Activated T-cell treated with anti-CD3 and anti-CD28 coated beads, Interleukin-2, amount 50 U/mL, for 48 hours (primary cell): ENCODE data around the gene NPB.

Experiments
- DNase-seq, 2 experiments: peaks; one replicate each; pipeline ENCODE4 v3.0.0-alpha.2; 2020

Gene NPB

DNA sequence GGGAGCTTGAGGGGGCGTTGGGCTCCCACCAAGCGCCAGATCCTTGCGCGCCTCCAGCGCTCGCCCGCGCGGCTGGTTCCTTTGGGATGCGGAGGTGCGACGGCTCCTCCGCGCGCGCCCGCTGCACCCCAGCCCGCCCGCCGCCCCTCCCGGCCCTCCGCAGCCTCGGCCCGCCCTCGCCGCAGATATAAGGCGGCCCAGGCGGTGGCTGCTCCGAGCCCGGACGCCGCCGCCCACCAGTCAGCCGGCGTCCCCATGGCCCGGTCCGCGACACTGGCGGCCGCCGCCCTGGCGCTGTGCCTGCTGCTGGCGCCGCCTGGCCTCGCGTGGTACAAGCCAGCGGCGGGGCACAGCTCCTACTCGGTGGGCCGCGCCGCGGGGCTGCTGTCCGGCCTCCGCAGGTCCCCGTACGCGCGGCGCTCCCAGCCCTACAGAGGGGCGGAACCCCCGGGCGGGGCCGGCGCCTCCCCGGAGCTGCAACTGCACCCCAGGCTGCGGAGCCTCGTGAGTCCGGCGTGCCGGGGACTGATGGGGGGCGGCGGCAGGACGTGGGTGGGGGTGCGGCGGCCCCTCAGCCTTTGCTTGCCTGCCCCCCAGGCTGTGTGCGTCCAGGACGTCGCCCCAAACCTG lies at the start of gene NPB:
NPB (plus strand) TSS at position 216 of the 630 bp plus-strand sequence; CDS start at position 256, 40 bp downstream.
- peak in 1 of 2 experiments; percentile 34 for DNase-seq

- DNase-seq, result no peak
Measured at GRCh38 chr17:81854974-81855774, 46.9 kb upstream of the NPB start.

- DNase-seq, result no peak
Measured at GRCh38 chr17:81858170-81858966, 43.7 kb upstream of the NPB start.

DNA sequence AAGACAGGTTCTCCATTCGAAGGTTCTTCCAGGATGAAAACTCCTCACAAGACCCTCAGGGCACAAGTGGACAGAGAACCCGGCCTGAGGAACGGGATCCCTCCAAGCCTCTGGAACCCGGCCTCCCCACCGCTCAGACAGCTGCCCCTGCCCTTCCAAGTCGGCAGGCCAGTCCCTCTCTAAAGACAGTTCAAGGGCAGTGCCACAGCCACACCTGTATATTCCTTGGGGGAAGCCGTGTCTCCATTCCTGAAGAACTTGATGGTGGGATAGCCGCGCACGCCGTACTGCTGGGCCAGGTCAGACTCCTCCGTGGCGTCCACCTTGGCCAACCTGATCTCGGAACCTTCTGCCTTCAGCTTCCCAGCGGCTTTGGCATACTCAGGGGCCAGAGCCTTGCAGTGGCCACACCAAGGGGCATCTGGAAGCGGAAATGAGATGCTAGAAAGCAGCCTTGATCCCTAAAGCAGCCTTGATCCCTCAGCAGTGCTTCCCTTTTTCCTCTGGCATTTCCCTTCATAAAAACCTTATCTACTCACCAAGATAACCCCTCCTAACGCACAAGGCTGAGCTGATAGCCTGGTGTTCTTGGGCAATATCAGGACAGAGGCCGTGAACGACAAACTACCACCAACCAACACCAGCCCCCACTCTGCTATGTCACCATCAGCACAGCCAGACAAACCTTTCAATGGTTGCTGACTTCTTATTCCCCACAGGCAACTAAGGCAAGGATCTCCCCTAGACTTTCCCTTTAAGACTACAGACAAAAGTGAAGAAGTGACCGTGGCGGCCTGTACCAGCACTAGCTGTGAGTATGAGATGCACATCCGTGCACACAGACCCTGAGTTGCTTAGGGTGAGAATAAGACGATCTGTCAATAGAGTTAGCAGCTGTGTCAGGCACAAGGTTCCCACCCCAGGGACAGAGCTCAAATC lies 42.8 kb upstream of the NPB start:
- no peak for DNase-seq

- DNase-seq, result peak; percentile 34 to 43
Measured at GRCh38 chr17:81859906-81860755, 41.9 kb upstream of the NPB start, which contains the start of gene P4HB. P4HB (minus strand) TSS chr17:81860535; CDS start chr17:81860471, 64 bp downstream.

DNA sequence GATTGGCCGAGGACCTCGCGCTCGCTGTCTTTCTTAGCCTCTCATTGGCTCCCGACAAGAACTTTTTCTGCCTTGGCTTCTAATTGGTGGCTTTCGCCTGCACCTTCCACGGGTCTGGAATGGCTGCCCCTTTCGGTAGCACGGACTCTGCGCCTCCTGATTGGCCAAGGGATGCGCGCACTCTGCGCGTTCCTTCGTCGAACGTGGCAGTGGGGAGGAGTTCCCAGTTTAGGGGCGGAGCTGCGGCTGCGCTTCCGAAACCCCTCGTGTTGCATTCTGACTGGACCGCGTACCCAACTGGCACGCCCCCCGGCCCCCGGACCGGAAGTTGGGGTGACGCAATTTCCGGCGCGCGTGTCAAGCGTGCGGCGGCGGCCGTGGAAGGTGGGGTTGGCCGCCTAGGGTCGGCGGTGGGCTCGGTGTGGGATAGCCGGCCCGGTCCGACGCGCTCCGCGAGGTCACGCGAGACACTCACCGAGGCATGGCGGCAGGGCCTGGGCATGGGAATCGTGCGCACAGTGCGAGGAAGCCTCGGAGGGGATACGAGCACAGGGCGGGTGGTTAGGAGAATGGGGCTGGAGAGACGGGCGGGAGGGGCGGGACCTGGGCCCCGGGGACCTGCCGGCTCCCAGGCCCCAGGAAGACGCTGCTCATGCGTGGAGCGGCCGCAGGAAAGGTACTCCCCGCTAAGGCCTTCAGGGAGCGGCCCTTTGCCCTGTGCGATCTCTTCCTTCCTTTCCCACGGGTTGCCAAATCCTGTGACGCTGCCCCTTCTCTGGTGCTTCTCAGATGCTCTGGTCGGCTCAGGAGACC lies 41.1 kb upstream of the NPB start:
- DNase-seq, result peak; percentile 100

GRCh38 chr17:81863123-81863675 lies 38.8 kb upstream of the NPB start:
- DNase-seq, result no peak

DNA sequence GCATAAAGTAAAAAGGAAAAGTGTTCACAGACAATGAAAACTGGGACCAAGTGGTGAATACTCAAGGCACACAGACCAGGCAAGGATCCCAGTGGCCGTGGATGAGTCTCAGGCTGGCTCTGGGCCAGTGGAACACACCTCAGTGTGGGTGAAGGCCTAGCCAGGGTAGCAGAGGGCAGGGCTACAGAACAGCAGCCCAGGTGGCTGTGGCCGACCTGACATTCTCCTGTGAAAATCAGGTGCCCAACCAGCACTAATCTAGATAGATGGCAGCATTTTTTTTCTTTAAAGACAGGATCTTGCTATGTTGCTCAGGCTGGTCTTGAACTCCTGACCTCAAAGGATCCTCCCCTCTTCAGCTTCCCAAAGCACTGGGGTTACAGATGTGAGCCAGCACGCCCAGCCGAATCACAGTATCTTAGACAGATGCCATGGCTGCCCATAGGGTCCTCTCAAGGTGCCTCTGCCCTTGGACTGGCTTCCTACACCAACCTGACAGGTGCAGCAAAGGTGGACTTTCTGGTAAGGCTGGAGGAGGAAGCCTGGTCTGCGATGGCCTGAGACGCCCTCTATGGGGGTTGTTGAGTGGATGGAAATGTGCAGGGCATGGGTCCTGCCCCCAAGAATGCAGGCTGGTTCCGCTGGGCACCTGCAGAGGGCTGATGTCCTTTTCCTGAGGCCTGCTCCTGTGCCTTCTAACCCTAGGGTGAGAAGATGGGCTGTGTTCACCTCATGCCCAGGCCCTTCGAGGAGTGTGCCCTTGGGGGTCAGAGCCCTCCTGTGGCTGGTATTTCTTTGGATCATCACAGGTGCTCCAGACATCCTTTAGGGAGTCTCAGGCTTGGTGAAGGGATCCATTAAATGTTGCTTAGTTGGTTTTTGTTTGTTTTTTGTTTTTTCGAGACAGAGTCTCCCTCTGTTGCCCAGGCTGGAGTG lies 37.9 kb upstream of the NPB start:
- DNase-seq, result no peak

DNA sequence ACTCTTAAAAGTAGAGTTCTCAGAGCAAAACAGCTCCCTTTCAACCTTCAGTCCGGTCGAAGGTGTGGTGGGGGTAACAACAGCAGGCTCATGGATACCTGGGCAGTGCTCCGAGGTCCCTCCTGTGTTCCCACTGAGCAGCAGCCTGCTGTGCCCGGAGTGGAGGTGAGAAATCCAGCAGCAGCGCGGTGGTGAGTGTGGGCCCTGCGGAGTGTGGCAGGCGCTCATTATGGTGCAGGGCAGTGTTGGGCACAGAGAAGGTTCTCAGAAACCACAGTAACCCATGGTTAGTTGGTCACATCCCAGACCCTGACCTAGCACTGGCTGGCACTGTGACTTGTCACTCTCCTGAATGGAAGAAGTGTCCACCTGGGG lies 36.7 kb upstream of the NPB start:
- peak in 1 of 2 experiments; percentile 36 for DNase-seq

GRCh38 chr17:81865733-81866439 lies 36.2 kb upstream of the NPB start:
- peak; percentile 53 to 56 for DNase-seq

- peak in 1 of 2 experiments; percentile 46 for DNase-seq
Measured at GRCh38 chr17:81866440-81867169, 35.4 kb upstream of the NPB start.

- DNase-seq, result peak in 1 of 2 experiments; percentile 57
Measured at GRCh38 chr17:81867170-81867990, 34.7 kb upstream of the NPB start.

DNA sequence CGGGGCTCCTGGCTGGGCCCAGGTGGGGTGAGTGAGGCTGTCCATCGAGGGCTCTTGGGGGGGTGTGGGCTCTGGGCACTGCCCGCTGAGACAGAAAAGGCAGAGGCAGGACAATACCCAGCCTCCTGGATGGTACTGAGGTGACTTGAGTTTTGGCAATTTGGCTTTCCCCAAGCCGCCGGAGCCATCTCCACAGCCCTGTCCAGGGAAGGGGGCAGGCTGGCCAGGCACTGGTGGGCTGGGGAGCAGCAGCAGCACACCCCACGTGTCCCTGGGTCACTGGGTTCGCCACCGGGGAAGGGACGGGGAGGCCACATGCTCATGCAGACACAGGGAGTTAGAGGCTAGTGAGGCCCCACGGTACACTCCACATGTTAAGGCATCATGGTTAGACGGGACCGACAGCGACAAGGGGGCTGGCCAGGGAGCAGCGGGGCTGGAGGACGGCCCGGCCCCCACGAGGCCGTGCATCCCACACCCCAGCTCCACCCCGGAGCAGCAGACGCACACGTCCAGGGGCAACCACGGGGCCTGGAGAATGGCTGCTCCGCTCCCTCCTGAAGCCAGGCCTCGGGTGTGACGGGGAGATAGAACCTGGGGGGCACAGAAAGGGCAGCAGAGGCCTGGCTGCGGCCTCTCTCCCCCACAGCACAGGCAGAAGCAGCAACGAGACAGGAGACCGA lies 33.9 kb upstream of the NPB start:
- no peak for DNase-seq

- DNase-seq, result no peak
Measured at GRCh38 chr17:81868674-81869220, 33.3 kb upstream of the NPB start.
